ENCODE data around the gene ZNF669.
"Not testable (repeated sequence)": the region's sequence is repeated elsewhere in the genome, so short reads cannot be mapped to it uniquely, and the experiment has no call there.

ZNF669 gene

DNA sequence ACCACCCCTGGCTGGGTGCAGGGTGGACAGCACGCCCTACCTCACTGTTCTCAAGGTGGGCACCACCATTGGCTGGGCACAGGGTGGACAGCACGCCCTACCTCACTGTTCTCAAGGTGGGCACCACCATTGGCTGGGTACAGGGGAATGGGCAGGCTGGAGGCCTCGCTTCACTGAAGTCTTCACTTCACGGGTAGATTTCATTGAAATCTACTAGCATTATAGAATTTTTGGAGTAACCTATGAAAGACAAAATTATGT is 16.2 kb upstream of the ZNF669 start:
- not testable (repeated sequence) for H3K27ac ChIP-seq (ENCODE audit: low read depth, low read length); H3K36me3 ChIP-seq (ENCODE audit: insufficient read depth, low read length); H3K79me2 ChIP-seq (ENCODE audit: control insufficient read depth, insufficient read depth, low read length, unreplicated experiment); H3K4me1 ChIP-seq (ENCODE audit: control insufficient read depth, insufficient read depth, low read length, unreplicated experiment); H3K27me3 ChIP-seq (ENCODE audit: insufficient read depth, low read length); H3K4me3 ChIP-seq (ENCODE audit: low read depth, low read length); H2AFZ ChIP-seq (ENCODE audit: low read length, unreplicated experiment)

DNA sequence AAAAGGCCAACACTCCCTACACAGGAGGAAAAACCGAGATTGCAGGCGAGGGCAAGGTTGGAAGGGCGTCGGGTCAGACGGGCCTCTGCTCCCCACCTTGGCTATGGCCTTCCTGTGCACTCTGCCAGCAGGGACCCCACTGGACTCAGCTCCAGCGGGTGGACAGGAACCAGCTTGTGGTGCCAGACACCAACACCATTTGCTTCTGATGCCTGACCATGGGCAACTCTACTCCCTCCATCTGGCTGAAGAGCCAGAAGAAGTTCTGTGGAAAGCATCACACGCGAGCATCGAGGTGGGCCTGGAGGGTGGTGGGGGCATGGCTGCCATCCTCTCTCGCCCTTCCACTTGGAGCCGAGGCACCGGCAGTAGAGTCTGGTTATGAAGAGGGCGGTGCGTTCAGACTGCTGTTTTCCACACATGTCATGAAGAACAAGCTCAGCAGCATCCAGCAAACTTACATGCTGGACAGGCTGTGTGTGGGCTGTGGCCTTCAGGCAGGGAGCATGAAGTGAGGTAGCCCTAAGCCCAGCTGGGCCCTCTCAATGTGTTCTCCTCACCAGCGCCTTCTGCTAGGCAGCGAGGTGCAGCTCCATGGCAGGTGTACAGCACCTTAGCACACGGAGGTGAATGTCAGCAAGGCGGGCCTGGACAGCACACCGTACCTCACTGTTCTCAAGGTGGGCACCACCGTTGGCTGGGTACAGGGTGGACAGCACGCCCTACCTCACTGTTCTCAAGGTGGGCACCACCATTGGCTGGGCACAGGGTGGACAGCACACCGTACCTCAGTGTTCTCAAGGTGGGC is 15.6 kb upstream of the ZNF669 start:
- Histone ChIP-seq H3K27ac (ENCODE audit: low read depth, low read length) (no peak overlapping the region), H3K36me3 (ENCODE audit: insufficient read depth, low read length) (no peaks in the 10 kb centered on the region), H2AFZ (ENCODE audit: low read length, unreplicated experiment) (no peak overlapping the region), H3K4me3 (ENCODE audit: low read depth, low read length) (no peak overlapping the region), H3K4me1 (ENCODE audit: control insufficient read depth, insufficient read depth, low read length, unreplicated experiment) (no peaks in the 10 kb centered on the region), H3K27me3 (ENCODE audit: insufficient read depth, low read length) (no peaks in the 10 kb centered on the region), H3K79me2 (ENCODE audit: control insufficient read depth, insufficient read depth, low read length, unreplicated experiment) (no peaks in the 10 kb centered on the region)

DNA sequence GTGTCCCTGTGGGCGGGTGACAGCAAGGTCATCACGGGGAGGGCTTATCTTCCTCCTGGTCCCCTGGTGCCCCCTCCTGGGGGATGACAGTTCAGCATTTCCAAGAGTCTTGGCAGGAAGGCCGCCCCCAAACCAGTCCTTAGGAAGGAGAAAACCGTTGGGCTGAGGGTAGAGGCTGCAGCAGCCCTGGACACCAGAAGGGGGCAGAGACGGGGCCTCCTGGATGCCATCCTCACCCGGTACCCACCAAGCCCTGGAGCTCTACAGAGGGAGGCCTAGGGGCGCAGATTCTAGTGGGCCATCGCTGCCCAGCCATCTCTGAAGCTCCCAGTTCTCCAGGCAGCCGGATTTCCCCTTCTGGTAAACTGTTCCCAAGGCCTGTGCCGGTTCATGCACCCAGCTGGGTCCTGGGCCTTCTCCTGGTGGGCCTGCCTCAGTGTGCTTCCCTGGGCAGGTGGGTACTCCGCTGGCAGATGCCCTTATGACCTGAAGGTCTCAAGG is 14.8 kb upstream of the ZNF669 start:
- Histone ChIP-seq H3K79me2 (ENCODE audit: control insufficient read depth, insufficient read depth, low read length, unreplicated experiment) (no peaks in the 10 kb centered on the region), H3K4me1 (ENCODE audit: control insufficient read depth, insufficient read depth, low read length, unreplicated experiment) (no peaks in the 10 kb centered on the region), H3K4me3 (ENCODE audit: low read depth, low read length) (no peak overlapping the region), H3K27ac (ENCODE audit: low read depth, low read length) (no peak overlapping the region), H3K36me3 (ENCODE audit: insufficient read depth, low read length) (no peaks in the 10 kb centered on the region), H2AFZ (ENCODE audit: low read length, unreplicated experiment) (no peak overlapping the region), H3K27me3 (ENCODE audit: insufficient read depth, low read length) (no peaks in the 10 kb centered on the region)

DNA sequence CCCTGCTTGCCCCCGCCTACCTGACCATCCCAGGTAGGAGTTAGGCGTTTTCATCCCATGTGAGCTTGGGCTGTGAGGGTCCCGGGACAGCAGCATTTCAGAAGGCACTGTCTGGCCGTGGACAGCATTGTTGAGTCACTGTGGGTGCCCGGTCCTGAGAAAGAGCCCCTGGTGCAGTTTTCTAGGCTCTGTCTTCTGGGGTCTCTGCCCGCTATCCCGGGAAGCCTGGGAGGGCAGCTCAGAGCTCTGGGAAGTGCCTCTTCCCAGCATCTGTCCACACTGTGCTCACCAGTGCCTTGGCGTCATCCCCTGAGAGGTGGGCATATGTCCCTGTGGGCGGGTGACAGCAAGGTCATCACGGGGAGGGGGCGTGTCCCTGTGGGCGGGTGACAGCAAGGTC is 11.4 kb upstream of the ZNF669 start:
- H3K27ac ChIP-seq (ENCODE audit: low read depth, low read length) = no peak overlapping the region

DNA sequence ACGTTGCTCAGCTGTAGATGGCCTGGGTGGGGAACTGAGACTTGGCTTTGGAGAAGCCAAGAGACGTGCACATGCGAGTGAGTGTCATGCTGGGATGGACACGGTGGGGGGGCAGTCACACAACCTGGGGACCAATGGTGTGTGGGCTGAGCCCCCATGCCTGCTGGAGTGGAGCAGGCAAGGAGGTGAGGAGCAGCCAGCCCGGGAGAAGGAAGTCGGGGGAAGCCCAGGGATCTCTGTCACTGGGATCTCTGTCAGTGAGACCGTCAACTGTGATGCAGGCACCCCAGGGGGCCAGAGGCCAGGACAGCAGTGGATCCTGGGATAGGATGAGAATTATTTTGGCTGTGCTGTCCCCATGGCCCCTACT is 11.0 kb upstream of the ZNF669 start:
- Histone ChIP-seq H3K27ac (ENCODE audit: low read depth, low read length) (no peak overlapping the region), H3K79me2 (ENCODE audit: control insufficient read depth, insufficient read depth, low read length, unreplicated experiment) (peaks cover 2% of the 10 kb centered on the region), H2AFZ (ENCODE audit: low read length, unreplicated experiment) (no peak overlapping the region), H3K4me1 (ENCODE audit: control insufficient read depth, insufficient read depth, low read length, unreplicated experiment) (no peaks in the 10 kb centered on the region), H3K27me3 (ENCODE audit: insufficient read depth, low read length) (no peaks in the 10 kb centered on the region), H3K4me3 (ENCODE audit: low read depth, low read length) (no peak overlapping the region), H3K36me3 (ENCODE audit: insufficient read depth, low read length) (no peaks in the 10 kb centered on the region)

More for the DNA sequence above, 11.4 kb upstream of the ZNF669 start:
- peaks cover 2% of the 10 kb centered on the region for H3K79me2 ChIP-seq (ENCODE audit: control insufficient read depth, insufficient read depth, low read length, unreplicated experiment)
- no peaks in the 10 kb centered on the region for H3K36me3 ChIP-seq (ENCODE audit: insufficient read depth, low read length)
- no peaks in the 10 kb centered on the region for H3K27me3 ChIP-seq (ENCODE audit: insufficient read depth, low read length)
- H2AFZ ChIP-seq (ENCODE audit: low read length, unreplicated experiment) = no peak overlapping the region
- no peaks in the 10 kb centered on the region for H3K4me1 ChIP-seq (ENCODE audit: control insufficient read depth, insufficient read depth, low read length, unreplicated experiment)
- no peak overlapping the region for H3K4me3 ChIP-seq (ENCODE audit: low read depth, low read length)

DNA sequence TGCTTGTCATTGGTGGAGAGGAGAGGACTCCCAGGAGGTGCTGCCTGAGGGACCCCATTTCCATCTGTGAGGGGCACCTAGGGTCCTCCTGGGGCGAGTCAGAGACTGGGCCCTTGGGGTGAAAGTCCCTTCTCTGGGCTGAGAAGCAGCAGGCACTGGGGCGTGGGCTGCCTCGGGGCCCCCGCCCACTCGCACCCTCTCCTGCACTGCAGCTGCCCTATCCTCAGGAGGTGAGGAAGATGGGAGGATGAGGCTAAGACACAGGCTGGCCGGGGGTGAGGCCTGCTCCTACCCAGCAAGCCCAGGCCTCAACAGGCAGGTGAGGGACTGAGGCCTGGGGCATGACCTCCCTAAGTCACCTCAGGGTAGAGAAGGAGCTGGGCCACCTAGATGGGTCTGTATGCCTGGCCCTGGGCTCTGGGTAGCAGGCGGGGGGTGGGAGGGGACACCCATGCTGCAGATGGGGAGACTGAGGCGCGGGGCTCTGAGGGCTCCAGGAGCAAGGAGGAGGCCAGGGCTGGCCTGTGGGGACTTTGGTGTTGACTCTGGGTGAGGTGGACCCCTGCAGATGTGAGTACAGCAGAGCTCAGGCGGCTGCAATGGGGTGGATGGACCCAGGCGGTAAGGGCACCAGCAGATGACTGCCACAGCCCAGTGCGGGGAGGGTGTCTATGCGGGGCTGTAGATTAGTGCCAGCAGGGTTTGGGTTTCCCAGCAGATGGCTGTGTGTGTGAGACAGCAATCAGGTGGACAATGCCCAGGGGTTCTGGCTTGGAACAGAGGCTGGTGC is 10.4 kb upstream of the ZNF669 start:
- no peaks in the 10 kb centered on the region for H3K4me1 ChIP-seq (ENCODE audit: control insufficient read depth, insufficient read depth, low read length, unreplicated experiment)
- no peaks in the 10 kb centered on the region for H3K36me3 ChIP-seq (ENCODE audit: insufficient read depth, low read length)
- no peaks in the 10 kb centered on the region for H3K27me3 ChIP-seq (ENCODE audit: insufficient read depth, low read length)
- no peak overlapping the region for H3K4me3 ChIP-seq (ENCODE audit: low read depth, low read length)
- H3K27ac ChIP-seq (ENCODE audit: low read depth, low read length) = no peak overlapping the region
- H2AFZ ChIP-seq (ENCODE audit: low read length, unreplicated experiment) = no peak overlapping the region
- H3K79me2 ChIP-seq (ENCODE audit: control insufficient read depth, insufficient read depth, low read length, unreplicated experiment) = peaks cover 2% of the 10 kb centered on the region

DNA sequence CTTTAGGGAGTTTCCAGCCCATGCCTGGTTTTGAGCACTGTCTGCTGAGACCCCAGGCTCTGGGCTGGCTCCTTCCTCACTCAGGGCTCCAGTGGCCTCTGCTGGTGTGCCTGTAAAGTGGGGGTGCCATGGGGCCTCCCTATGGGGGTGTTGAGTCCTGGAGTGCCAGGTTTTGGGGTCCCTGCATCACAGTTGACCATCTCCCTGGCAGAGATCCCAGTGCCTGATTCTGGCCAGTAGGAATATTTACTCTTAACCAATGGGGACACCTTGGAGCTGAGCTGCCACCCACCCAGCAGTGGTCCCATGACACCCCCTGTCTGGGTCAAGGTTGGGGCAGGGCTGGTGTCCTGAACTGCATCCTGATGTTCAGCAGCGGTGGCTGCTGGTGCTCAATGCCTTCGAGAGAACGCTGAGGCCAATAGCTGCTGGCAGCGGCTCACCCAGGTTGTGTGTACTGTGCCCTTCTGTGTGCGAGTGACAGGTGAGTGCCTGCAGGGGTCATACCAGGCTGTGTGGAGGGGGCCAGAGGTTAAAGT is 9.6 kb upstream of the ZNF669 start:
- Histone ChIP-seq H3K27me3 (ENCODE audit: insufficient read depth, low read length) (no peaks in the 10 kb centered on the region), H3K27ac (ENCODE audit: low read depth, low read length) (no peak overlapping the region), H3K36me3 (ENCODE audit: insufficient read depth, low read length) (no peaks in the 10 kb centered on the region), H3K4me1 (ENCODE audit: control insufficient read depth, insufficient read depth, low read length, unreplicated experiment) (no peaks in the 10 kb centered on the region), H3K79me2 (ENCODE audit: control insufficient read depth, insufficient read depth, low read length, unreplicated experiment) (peaks cover 2% of the 10 kb centered on the region), H2AFZ (ENCODE audit: low read length, unreplicated experiment) (no peak overlapping the region), H3K4me3 (ENCODE audit: low read depth, low read length) (no peak overlapping the region)

DNA sequence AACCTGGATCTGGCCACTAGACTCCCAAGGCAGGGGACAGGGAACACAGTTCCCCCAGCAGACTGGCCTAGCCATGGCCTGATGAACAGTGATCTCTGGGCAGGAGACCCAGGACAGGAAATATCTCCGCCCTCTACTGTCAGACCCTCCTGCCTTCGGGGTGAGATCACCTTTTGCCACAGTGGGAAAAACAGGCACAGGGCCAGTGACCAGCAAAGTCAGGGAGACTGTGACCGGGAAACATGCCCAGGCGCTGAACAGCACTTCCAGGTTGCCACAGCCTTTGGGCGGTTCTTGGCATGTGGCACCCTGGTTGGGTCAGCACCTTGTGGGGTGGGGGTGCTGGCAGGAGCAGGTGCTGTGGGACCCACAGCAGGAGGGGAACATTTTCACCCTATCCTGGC is 8.9 kb upstream of the ZNF669 start:
- Histone ChIP-seq H3K27me3 (ENCODE audit: insufficient read depth, low read length) (no peaks in the 10 kb centered on the region), H3K27ac (ENCODE audit: low read depth, low read length) (no peak overlapping the region), H2AFZ (ENCODE audit: low read length, unreplicated experiment) (no peak overlapping the region), H3K4me3 (ENCODE audit: low read depth, low read length) (no peak overlapping the region), H3K36me3 (ENCODE audit: insufficient read depth, low read length) (no peaks in the 10 kb centered on the region), H3K4me1 (ENCODE audit: control insufficient read depth, insufficient read depth, low read length, unreplicated experiment) (no peaks in the 10 kb centered on the region), H3K79me2 (ENCODE audit: control insufficient read depth, insufficient read depth, low read length, unreplicated experiment) (peaks cover 2% of the 10 kb centered on the region)

DNA sequence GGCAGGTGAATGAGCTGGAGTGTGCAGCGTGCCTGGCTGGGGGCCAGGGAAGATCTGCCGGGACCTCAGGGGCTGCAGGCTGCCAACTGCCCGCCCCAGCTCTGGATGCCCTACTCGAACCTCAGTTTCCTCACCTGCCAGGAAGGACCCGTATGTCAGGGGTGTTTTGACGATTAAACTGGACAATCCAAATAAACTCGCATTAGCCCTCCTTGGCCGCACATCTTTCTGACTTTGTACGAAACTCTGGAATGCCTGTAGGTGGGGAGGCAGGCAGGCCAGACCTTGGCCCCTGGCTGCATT is 8.3 kb upstream of the ZNF669 start:
- Histone ChIP-seq H3K36me3 (ENCODE audit: insufficient read depth, low read length) (no peaks in the 10 kb centered on the region), H3K27me3 (ENCODE audit: insufficient read depth, low read length) (no peaks in the 10 kb centered on the region), H2AFZ (ENCODE audit: low read length, unreplicated experiment) (no peak overlapping the region), H3K4me1 (ENCODE audit: control insufficient read depth, insufficient read depth, low read length, unreplicated experiment) (no peaks in the 10 kb centered on the region), H3K79me2 (ENCODE audit: control insufficient read depth, insufficient read depth, low read length, unreplicated experiment) (peaks cover 2% of the 10 kb centered on the region), H3K27ac (ENCODE audit: low read depth, low read length) (no peak overlapping the region), H3K4me3 (ENCODE audit: low read depth, low read length) (peak overlapping the region; percentile 92; the same call in 1 of the 2 replicates)

DNA sequence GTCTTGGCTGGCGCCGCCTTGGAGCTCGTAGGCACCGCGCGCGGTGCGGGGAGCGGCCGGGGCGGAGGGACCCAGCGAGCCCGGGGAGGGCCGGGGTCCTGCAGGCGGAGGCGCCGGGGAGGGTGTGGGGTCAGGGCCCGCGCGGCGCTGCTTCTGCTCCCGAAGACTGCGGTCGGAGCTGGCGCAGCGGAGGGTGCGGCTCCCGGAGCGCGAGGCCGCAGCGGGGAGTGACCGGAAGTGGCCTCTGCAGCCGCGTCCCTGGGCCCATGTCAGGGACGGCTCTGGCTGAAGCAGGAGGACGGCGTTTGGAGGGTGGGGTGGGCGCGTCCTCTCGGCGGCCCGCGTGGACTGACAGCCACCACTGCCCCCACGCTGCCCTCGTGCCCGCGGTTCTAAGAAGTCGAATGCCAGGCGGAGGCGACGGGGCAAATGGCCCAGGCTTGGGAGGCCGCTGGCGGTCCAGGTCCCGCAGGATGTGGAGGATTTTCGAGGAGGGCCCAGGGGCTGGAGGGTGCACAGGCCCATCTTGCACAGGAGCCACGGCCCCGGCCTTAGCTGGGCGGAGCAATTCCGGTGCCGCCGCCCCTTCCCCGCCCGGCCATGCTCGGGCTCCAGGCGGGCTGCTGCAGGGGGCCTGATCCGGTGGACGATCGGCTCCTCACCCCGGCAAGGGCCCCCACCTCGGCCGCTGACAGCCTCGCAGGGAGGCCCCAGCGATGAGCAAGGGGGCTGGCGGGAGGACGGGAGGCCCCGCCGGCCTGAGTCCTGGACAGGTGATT is 7.7 kb upstream of the ZNF669 start:
- Histone ChIP-seq H3K27ac (ENCODE audit: low read depth, low read length) (no peak overlapping the region), H3K36me3 (ENCODE audit: insufficient read depth, low read length) (no peaks in the 10 kb centered on the region), H3K4me3 (ENCODE audit: low read depth, low read length) (peak overlapping the region; percentile 92), H3K27me3 (ENCODE audit: insufficient read depth, low read length) (no peaks in the 10 kb centered on the region), H2AFZ (ENCODE audit: low read length, unreplicated experiment) (peak overlapping the region; percentile 97), H3K79me2 (ENCODE audit: control insufficient read depth, insufficient read depth, low read length, unreplicated experiment) (peaks cover 2% of the 10 kb centered on the region), H3K4me1 (ENCODE audit: control insufficient read depth, insufficient read depth, low read length, unreplicated experiment) (no peaks in the 10 kb centered on the region)
